ENCODE data around the gene JARID2.

- no peak for TF ChIP-seq SP1 (IDR thresholded peaks at IDR 0.05)
- TF ChIP-seq, protein P1, sequence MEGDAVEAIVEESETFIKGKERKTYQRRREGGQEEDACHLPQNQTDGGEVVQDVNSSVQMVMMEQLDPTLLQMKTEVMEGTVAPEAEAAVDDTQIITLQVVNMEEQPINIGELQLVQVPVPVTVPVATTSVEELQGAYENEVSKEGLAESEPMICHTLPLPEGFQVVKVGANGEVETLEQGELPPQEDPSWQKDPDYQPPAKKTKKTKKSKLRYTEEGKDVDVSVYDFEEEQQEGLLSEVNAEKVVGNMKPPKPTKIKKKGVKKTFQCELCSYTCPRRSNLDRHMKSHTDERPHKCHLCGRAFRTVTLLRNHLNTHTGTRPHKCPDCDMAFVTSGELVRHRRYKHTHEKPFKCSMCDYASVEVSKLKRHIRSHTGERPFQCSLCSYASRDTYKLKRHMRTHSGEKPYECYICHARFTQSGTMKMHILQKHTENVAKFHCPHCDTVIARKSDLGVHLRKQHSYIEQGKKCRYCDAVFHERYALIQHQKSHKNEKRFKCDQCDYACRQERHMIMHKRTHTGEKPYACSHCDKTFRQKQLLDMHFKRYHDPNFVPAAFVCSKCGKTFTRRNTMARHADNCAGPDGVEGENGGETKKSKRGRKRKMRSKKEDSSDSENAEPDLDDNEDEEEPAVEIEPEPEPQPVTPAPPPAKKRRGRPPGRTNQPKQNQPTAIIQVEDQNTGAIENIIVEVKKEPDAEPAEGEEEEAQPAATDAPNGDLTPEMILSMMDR (IDR thresholded peaks at IDR 0.05; ENCODE audit: low read depth, low read length, missing input control) = no peak
- TF ChIP-seq MAX (IDR thresholded peaks at IDR 0.05) = no peak
- no peak for TF ChIP-seq FOXA1 (IDR thresholded peaks at IDR 0.05)
- no peak for TF ChIP-seq TAF1 (conservative IDR thresholded peaks at IDR 0.05)
- no peak for TF ChIP-seq ATF3 (IDR thresholded peaks at IDR 0.05)
- TF ChIP-seq, protein P2, sequence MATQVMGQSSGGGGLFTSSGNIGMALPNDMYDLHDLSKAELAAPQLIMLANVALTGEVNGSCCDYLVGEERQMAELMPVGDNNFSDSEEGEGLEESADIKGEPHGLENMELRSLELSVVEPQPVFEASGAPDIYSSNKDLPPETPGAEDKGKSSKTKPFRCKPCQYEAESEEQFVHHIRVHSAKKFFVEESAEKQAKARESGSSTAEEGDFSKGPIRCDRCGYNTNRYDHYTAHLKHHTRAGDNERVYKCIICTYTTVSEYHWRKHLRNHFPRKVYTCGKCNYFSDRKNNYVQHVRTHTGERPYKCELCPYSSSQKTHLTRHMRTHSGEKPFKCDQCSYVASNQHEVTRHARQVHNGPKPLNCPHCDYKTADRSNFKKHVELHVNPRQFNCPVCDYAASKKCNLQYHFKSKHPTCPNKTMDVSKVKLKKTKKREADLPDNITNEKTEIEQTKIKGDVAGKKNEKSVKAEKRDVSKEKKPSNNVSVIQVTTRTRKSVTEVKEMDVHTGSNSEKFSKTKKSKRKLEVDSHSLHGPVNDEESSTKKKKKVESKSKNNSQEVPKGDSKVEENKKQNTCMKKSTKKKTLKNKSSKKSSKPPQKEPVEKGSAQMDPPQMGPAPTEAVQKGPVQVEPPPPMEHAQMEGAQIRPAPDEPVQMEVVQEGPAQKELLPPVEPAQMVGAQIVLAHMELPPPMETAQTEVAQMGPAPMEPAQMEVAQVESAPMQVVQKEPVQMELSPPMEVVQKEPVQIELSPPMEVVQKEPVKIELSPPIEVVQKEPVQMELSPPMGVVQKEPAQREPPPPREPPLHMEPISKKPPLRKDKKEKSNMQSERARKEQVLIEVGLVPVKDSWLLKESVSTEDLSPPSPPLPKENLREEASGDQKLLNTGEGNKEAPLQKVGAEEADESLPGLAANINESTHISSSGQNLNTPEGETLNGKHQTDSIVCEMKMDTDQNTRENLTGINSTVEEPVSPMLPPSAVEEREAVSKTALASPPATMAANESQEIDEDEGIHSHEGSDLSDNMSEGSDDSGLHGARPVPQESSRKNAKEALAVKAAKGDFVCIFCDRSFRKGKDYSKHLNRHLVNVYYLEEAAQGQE (IDR thresholded peaks at IDR 0.05) = no peak
- no peak for TF ChIP-seq RAD21 (IDR thresholded peaks at IDR 0.05)
- no peak for TF ChIP-seq HNF4G (IDR thresholded peaks at IDR 0.05)
- no peak for TF ChIP-seq FOXA2 (IDR thresholded peaks at IDR 0.05)
Observed at GRCh38 chr6:15358579-15359327, 112.9 kb downstream of the JARID2 start.

Measured in liver (tissue), 3 donors.